Vagina (tissue), 2 donors: ENCODE measurements around the gene ARHGAP19.

Experiments used
- POLR2A ChIP-seq, 2 donors: fragments of 450-650 bp; IDR thresholded peaks; one replicate each; pipeline ENCODE4 v1.6.1; 2017; ENCODE audit warnings: antibody characterized with exemption in 2 of 2, mild to moderate bottlenecking in 2 of 2, moderate library complexity in 2 of 2
- POLR2AphosphoS5 ChIP-seq, 2 donors: sonication (generic); formaldehyde crosslinking; IDR thresholded peaks; one replicate each; pipeline ENCODE4 v1.9.0; 2017; ENCODE audit warnings: antibody characterized with exemption in 2 of 2, mild to moderate bottlenecking in 2 of 2, low read depth in 1 of 2; ENCODE audit not compliant: insufficient read depth in 1 of 2
- TF ChIP-seq, protein P1 (sequence below), 3 experiments: fragments of 450-650 bp in 2 of 3; fragments of 200-600 bp in 1 of 3; sonication (generic) in 1 of 3; IDR thresholded peaks; one replicate each; pipeline ENCODE4 v1.5.1; 2017 to 2019; ENCODE audit warnings: antibody characterized with exemption in 3 of 3, mild to moderate bottlenecking in 2 of 3, moderate library complexity in 2 of 3

GRCh38 chr10:97321804-97322190 lies 29.4 kb upstream of the ARHGAP19 start:
- no peak for TF ChIP-seq POLR2A (IDR thresholded peaks at IDR 0.05)
- TF ChIP-seq, protein P1, sequence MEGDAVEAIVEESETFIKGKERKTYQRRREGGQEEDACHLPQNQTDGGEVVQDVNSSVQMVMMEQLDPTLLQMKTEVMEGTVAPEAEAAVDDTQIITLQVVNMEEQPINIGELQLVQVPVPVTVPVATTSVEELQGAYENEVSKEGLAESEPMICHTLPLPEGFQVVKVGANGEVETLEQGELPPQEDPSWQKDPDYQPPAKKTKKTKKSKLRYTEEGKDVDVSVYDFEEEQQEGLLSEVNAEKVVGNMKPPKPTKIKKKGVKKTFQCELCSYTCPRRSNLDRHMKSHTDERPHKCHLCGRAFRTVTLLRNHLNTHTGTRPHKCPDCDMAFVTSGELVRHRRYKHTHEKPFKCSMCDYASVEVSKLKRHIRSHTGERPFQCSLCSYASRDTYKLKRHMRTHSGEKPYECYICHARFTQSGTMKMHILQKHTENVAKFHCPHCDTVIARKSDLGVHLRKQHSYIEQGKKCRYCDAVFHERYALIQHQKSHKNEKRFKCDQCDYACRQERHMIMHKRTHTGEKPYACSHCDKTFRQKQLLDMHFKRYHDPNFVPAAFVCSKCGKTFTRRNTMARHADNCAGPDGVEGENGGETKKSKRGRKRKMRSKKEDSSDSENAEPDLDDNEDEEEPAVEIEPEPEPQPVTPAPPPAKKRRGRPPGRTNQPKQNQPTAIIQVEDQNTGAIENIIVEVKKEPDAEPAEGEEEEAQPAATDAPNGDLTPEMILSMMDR (IDR thresholded peaks at IDR 0.05): no peak
- TF ChIP-seq POLR2AphosphoS5 (IDR thresholded peaks at IDR 0.05; ENCODE audit: insufficient read depth in 1 of 2, low read depth in 1 of 2): no peak
